Natural killer cell (primary cell): ENCODE measurements around the gene ZXDC. TPM values are rescaled to one million over a fixed set of nuclear protein-coding genes. Genes with fewer than 3 reads are reported as not detected.

Experiments
- ATAC-seq, 3 donors: fragments of 150-1000 bp in 2 of 3; fragments of 200-7000 bp in 1 of 3; cut with Tn5 transposase; 1 replicate in 1 of 3; 2 replicates in 2 of 3; pipeline ENCODE4 v1.10.0; 2021; ENCODE audit warnings: mild to moderate bottlenecking in 2 of 3, moderate library complexity in 2 of 3
- DNase-seq, 2 donors: peaks; one replicate each; pipeline versions ENCODE4 v3.0.0 to v3.0.0-alpha.2; 2013 to 2021; ENCODE audit warnings: mixed read lengths in 1 of 2
- H3K27ac ChIP-seq: one replicate; pipeline ENCODE4 v1.5.1; 2013; ENCODE audit warnings: mild to moderate bottlenecking, low read length
- H3K27me3 ChIP-seq: one replicate; pipeline ENCODE4 v1.6.1; 2013; ENCODE audit warnings: low read length; ENCODE audit not compliant: control insufficient read depth, insufficient read depth
- H3K36me3 ChIP-seq: one replicate; pipeline ENCODE4 v1.6.1; 2013; ENCODE audit warnings: low read length; ENCODE audit not compliant: control insufficient read depth, insufficient read depth
- H3K4me1 ChIP-seq: one replicate; pipeline ENCODE4 v1.6.1; 2013; ENCODE audit warnings: low read length; ENCODE audit not compliant: control insufficient read depth, insufficient read depth
- H3K4me3 ChIP-seq: one replicate; pipeline ENCODE4 v1.5.1; 2013; ENCODE audit warnings: low read length
- H3K9me3 ChIP-seq: one replicate; pipeline ENCODE4 v1.6.1; 2013; ENCODE audit warnings: low read length; ENCODE audit not compliant: control insufficient read depth, insufficient read depth
- H3K27ac Mint-ChIP-seq, 2 donors: one replicate each; pipeline ENCODE4 v1.8.0; 2022; ENCODE audit warnings: mild to moderate bottlenecking in 2 of 2, mixed read lengths in 2 of 2, moderate library complexity in 1 of 2
- H3K27me3 Mint-ChIP-seq, 2 donors: one replicate each; pipeline ENCODE4 v1.8.0; 2022; ENCODE audit warnings: low read depth in 2 of 2, mixed read lengths in 2 of 2
- H3K36me3 Mint-ChIP-seq: one replicate; pipeline ENCODE4 v1.8.0; 2022; ENCODE audit warnings: mixed read lengths
- H3K4me1 Mint-ChIP-seq, 2 donors: one replicate each; pipeline ENCODE4 v1.8.0; 2022; ENCODE audit warnings: mixed read lengths in 2 of 2
- H3K4me3 Mint-ChIP-seq: one replicate; pipeline ENCODE4 v1.8.0; 2022; ENCODE audit warnings: mild to moderate bottlenecking, moderate library complexity, mixed read lengths
- H3K9me3 Mint-ChIP-seq, 2 donors: one replicate each; pipeline ENCODE4 v1.8.0; 2022; ENCODE audit warnings: mixed read lengths in 2 of 2
- CTCF ChIP-seq: fragments of 200-600 bp; IDR thresholded peaks from one replicate; pipeline ENCODE4 v1.8.0; 2022; ENCODE audit warnings: antibody characterized with exemption
- WGBS: methylation state at CpG from one replicate; pipeline ENCODE4 v1.1.7; 2013; ENCODE audit warnings: missing lambda C conversion rate; ENCODE audit not compliant: insufficient coverage; 5-methylcytosine and 5-hydroxymethylcytosine counted together
- intact Hi-C: fragments of 100-400 bp; cut with micrococcal nuclease; formaldehyde crosslinking; loops from one replicate; pipeline ENCODE4 v1.14.2; 2022
- total RNA-seq, 4 donors: library from RNA; stranded (reverse); fragments of 120-200 nt in 1 of 4; gene quantifications; one replicate each; pipeline versions ENCODE4 v1.2.3 to v1.2.4, GENCODE V29; 2013 to 2022

ZXDC gene
- total RNA-seq, 3 donors from 2014 or later (not counting 1 experiment from before 2014, with no cell fraction given), result 56.1 to 70.2 (median 68.4) TPM

- ATAC-seq, result no peak
Observed at GRCh38 chr3:126402178-126402577, 73.5 kb downstream of the ZXDC start.

GRCh38 chr3:126401611-126402160 lies 74.0 kb downstream of the ZXDC start:
- Histone ChIP-seq H3K4me1 (no peaks in the 10 kb centered on the region), H3K27me3 (no peaks in the 10 kb centered on the region), H3K4me3 (no peak overlapping the region), H3K36me3 (no peaks in the 10 kb centered on the region), H3K9me3 (peaks cover 6% of the 10 kb centered on the region), H3K27ac (no peak overlapping the region)
- intact Hi-C loops, result no loop called here
- WGBS, result 76% methylated on average over 8 of the region's 8 CpGs
- DNase-seq (no peak), ATAC-seq (no peak)
- H3K4me3 Mint-ChIP-seq, result no peak overlapping the region
- H3K4me1 Mint-ChIP-seq, result no peaks in the 10 kb centered on the region
- TF ChIP-seq CTCF, result no peak
- peaks cover 0 to 6% of the 10 kb centered on the region in 2 donors for H3K27me3 Mint-ChIP-seq
- no peak overlapping the region for H3K27ac Mint-ChIP-seq
- H3K36me3 Mint-ChIP-seq, result no peaks in the 10 kb centered on the region
- H3K9me3 Mint-ChIP-seq, result no peaks in the 10 kb centered on the region

More at GRCh38 chr3:126402178-126402577, 73.5 kb downstream of the ZXDC start:
- no peaks in the 10 kb centered on the region for H3K4me1 ChIP-seq
- no peaks in the 10 kb centered on the region for H3K4me1 Mint-ChIP-seq
- no peak overlapping the region for H3K27ac Mint-ChIP-seq
- TF ChIP-seq CTCF, result no peak
- 82% methylated on average over 6 of the region's 6 CpGs for WGBS
- H3K4me3 Mint-ChIP-seq, result no peak overlapping the region
- H3K27ac ChIP-seq, result no peak overlapping the region
- no peak overlapping the region for H3K4me3 ChIP-seq
- H3K36me3 ChIP-seq, result no peaks in the 10 kb centered on the region
- intact Hi-C loops, result no loop called here
- H3K36me3 Mint-ChIP-seq, result no peaks in the 10 kb centered on the region
- no peaks in the 10 kb centered on the region for H3K27me3 ChIP-seq
- H3K9me3 Mint-ChIP-seq, result no peaks in the 10 kb centered on the region
- peaks cover 6% of the 10 kb centered on the region for H3K9me3 ChIP-seq
- no peak for DNase-seq
- peaks cover 0 to 6% of the 10 kb centered on the region in 2 donors for H3K27me3 Mint-ChIP-seq

DNA sequence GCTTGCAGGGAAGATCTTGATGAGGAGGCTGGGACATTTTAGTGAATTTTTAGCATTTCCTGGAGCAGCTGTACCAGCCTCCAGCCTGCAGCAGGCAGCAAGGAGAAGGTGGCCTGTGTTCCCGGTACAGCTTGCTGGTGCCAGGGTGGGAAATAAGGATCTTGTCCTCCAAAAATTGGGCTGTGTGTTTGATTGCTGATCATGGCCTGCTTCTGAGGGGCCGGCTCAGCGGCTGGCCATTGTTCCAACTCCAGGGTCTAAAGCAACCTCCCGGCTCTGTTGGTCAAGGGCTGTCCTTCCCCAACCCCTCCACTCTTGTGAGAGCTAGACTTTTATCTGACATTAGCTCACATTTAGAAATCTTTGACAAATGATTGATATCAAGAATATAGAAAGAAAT lies 75.9 kb downstream of the ZXDC start:
- Mint-ChIP-seq H3K4me3 (no peak overlapping the region), H3K4me1 (no peaks in the 10 kb centered on the region), H3K27ac (no peak overlapping the region), H3K36me3 (no peaks in the 10 kb centered on the region), H3K9me3 (no peaks in the 10 kb centered on the region), H3K27me3 (peaks cover 8 to 13% of the 10 kb centered on the region in 2 donors)
- Histone ChIP-seq H3K4me3 (no peak overlapping the region), H3K9me3 (peaks cover 6% of the 10 kb centered on the region), H3K36me3 (no peaks in the 10 kb centered on the region), H3K4me1 (no peaks in the 10 kb centered on the region), H3K27me3 (no peaks in the 10 kb centered on the region), H3K27ac (no peak overlapping the region)
- intact Hi-C loops, result no loop called here
- TF ChIP-seq CTCF, result no peak
- no peak for DNase-seq
- WGBS, result 82% methylated on average over 3 of the region's 4 CpGs
- ATAC-seq, result no peak

GRCh38 chr3:126399351-126399735 lies 76.3 kb downstream of the ZXDC start:
- Mint-ChIP-seq H3K4me3 (no peak overlapping the region), H3K36me3 (no peaks in the 10 kb centered on the region), H3K27ac (no peak overlapping the region), H3K27me3 (peaks cover 8 to 14% of the 10 kb centered on the region in 2 donors), H3K9me3 (no peaks in the 10 kb centered on the region), H3K4me1 (no peaks in the 10 kb centered on the region)
- Histone ChIP-seq H3K4me3 (no peak overlapping the region), H3K9me3 (peaks cover 6% of the 10 kb centered on the region), H3K27ac (no peak overlapping the region), H3K27me3 (no peaks in the 10 kb centered on the region), H3K36me3 (no peaks in the 10 kb centered on the region), H3K4me1 (no peaks in the 10 kb centered on the region)
- no peak for DNase-seq
- WGBS, result 85% methylated on average over 1 of the region's 1 CpG
- TF ChIP-seq CTCF, result no peak
- ATAC-seq, result no peak
- intact Hi-C loops, result no loop called here
